RWPE1 (cell line): ENCODE data around the gene GSTT2B.
"Not testable (repeated sequence)": the region's sequence is repeated elsewhere in the genome, so short reads cannot be mapped to it uniquely, and the experiment has no call there.

ENCODE experiments used
- CTCF ChIA-PET: fragments of 350-600 bp; sonication (Branson Sonifier 250); formaldehyde crosslinking; extraction: SDS; loops from one replicate; lab custom pipeline; 2021; lab: Yijun Ruan, JAX
- POLR2A ChIA-PET: fragments of 400-600 bp; formaldehyde crosslinking; extraction: SDS; loops from one replicate; lab custom pipeline; 2020; ENCODE audit warnings: antibody characterized with exemption; ENCODE audit not compliant: low non-redundant PET; lab: Yijun Ruan, JAX
- DNase-seq: peaks from one replicate; pipeline ENCODE4 v3.0.0; 2012; ENCODE audit warnings: low spot score
- H3K27ac ChIP-seq: fragments of 450-650 bp; 2 replicates; pipeline ENCODE4 v1.5.1; 2017
- TF ChIP-seq, protein P1 (sequence below): fragments of 450-650 bp; conservative IDR thresholded peaks from 2 replicates; pipeline ENCODE4 v1.5.1; 2017; ENCODE audit warnings: low read depth, mild to moderate bottlenecking

GSTT2B gene

DNA sequence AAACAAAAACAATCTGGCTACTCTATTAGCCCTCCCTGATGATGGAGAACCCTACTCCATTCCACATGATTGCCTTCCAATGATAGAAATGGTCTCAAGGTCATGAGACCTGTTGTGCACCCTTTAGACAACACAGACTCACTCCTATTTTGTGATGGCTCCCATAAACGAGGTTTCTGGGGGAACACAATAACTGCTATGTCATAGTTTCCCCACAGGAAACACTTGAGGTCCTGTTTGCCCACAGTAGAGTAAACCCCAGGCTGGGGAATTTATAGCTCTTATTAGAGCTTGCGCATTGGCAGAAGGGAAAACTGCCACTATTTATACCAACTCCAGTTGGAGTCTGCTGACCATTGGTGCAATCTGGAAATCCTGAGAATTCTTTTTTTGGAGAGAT lies 38.1 kb downstream of the GSTT2B start:
- TF ChIP-seq, protein P1, sequence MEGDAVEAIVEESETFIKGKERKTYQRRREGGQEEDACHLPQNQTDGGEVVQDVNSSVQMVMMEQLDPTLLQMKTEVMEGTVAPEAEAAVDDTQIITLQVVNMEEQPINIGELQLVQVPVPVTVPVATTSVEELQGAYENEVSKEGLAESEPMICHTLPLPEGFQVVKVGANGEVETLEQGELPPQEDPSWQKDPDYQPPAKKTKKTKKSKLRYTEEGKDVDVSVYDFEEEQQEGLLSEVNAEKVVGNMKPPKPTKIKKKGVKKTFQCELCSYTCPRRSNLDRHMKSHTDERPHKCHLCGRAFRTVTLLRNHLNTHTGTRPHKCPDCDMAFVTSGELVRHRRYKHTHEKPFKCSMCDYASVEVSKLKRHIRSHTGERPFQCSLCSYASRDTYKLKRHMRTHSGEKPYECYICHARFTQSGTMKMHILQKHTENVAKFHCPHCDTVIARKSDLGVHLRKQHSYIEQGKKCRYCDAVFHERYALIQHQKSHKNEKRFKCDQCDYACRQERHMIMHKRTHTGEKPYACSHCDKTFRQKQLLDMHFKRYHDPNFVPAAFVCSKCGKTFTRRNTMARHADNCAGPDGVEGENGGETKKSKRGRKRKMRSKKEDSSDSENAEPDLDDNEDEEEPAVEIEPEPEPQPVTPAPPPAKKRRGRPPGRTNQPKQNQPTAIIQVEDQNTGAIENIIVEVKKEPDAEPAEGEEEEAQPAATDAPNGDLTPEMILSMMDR = no peak
- no peak for DNase-seq
- CTCF ChIA-PET = no interaction called here
- peak overlapping the region; percentile 33; the same call in 1 of the 2 replicates for H3K27ac ChIP-seq
- POLR2A ChIA-PET = no interaction called here

DNA sequence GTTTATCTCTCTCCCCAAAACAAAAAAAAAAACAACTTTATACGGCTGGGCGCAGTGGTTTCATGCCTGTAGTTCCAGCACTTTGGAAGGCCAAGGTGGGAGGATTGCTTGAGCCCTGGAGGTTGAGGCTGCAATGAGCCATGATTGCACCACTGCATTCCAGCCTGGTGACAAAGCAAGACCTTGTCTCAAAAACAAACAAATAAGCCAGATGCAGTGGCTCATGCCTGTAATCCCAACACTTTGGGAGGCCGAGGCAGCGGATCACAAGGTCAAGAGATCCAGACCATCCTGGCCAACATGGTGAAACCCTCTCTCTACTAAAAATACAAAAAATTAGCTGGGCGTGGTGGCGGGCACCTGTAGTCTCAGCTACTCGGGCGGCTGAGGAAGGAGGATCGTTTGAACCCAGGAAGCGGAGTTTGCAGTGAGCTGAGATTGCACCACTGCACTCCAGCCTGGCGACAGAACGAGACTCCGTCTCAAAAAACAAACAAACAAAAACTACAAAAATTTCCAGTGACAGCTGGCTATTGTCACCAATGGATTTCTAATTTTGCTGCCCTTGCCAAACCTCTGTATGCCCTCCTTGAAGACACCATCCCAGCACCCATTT lies 39.3 kb downstream of the GSTT2B start:
- H3K27ac ChIP-seq = peak overlapping the region; percentile 50
- CTCF ChIA-PET, POLR2A ChIA-PET, DNase-seq: not testable (repeated sequence)

DNA sequence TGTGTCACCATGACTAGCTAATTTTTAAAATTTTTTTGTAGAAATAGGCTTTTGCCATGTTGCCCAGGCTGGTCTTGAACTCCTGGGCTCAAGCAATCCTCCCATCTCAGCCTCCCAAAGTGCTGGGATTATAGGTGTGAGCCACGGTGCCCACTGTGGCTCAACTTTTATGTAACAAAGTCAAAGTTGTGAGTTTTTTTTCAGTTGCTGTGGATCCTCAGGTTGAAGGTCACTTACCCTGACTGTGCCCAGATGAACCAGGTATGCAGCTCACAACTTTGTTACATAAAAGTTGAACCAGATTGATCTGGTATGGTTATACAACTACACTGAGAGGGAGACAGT lies 40.8 kb downstream of the GSTT2B start:
- DNase-seq, POLR2A ChIA-PET: not testable (repeated sequence)
- CTCF ChIA-PET = interaction anchor here (0.6 kb wide), 1 partner anchor 122 kb away, joined by 4 read pairs; no protein-coding TSS in a partner anchor

DNA sequence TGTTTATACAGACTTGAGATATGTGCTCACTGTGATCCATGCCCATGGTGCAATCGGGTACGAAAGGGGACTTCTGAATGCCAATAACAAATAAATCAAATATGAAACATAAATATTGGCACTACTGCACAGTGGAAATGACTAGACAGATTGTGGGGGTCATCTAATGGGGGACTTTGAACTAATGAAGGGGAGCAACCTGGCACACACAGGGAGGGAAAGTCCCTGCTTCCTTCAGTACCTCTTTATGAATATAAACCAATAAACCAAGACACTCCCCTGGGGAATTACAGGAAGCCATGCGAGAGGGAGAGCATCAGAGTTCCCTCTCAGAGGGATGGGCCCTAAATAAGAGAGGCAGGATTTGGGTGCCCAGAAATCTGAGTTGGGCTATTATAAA lies 45.7 kb downstream of the GSTT2B start:
- TF ChIP-seq, protein P1 = no peak
- CTCF ChIA-PET = no interaction called here
- no peak overlapping the region for H3K27ac ChIP-seq
- DNase-seq = no peak
- POLR2A ChIA-PET = no interaction called here

More for the DNA sequence above, 40.8 kb downstream of the GSTT2B start:
- H3K27ac ChIP-seq = peak overlapping the region; percentile 9; the same call in 1 of the 2 replicates

DNA sequence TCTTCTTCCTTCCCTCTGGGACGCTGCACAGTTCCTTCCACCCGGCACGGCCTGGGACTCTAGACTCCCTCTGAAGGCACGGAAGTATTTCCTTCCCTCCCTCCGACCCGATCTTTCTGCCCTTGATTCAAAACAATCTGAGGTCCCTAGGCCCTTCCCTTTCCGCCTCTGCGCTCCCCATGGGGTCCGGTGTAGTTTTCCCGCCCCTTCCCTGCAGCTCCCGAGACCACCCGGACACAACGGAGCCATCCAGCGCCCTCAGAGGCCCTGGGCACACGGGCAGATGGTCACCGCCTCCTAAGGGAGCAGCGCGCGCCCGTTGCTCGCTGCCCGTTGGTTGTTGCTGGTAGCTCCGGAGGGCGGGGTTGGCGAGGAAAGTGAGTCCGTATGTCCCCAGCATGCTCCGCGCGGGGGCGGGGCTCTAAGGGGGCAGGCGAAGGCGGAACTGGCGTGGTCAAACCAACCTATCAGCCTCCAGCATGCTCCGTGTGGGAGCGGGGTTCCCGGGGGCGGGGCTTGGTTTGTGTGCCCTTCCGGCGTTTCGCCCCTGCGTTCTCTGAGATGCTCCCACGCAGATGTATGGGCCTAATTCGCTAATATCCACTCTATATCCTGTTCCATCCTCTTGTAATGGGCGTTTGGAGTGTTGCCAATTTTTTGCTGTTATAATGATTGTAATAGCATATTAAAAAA lies 47.2 kb downstream of the GSTT2B start:
- ChIA-PET CTCF (no interaction called here), POLR2A (interaction anchor here (0.9 to 1.6 kb wide), 3 partner anchors 10 to 19 kb away, joined by 3 to 7 read pairs (median 4); partner anchors contain the start of gene MIF)
- peak; percentile 98 for DNase-seq
- peak overlapping the region; percentile 90 for H3K27ac ChIP-seq
- TF ChIP-seq, protein P1 = no peak

DNA sequence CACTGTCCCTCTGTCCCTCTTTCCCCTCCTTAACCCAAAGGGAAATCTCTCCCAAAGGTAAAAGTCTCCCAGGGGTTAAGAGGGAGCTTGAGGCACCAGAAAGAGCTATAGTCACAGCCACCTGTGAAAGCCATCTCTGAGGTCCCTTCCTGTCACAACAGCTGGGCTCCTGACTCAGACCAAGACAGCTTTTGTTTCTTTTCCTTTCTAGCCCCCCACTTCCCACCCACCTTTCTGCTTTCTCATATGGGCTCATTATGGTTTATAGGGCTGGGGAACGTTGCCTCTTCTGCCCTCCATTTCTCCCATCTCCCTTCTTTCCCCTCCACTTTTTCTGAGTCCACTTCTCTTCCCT lies 47.7 kb downstream of the GSTT2B start:
- ChIA-PET CTCF (no interaction called here), POLR2A (interaction anchor here (0.9 to 1.6 kb wide), 3 partner anchors 10 to 19 kb away, joined by 3 to 7 read pairs (median 4); partner anchors contain the start of gene MIF)
- TF ChIP-seq, protein P1 = no peak
- peak overlapping the region; percentile 90 for H3K27ac ChIP-seq
- no peak for DNase-seq

DNA sequence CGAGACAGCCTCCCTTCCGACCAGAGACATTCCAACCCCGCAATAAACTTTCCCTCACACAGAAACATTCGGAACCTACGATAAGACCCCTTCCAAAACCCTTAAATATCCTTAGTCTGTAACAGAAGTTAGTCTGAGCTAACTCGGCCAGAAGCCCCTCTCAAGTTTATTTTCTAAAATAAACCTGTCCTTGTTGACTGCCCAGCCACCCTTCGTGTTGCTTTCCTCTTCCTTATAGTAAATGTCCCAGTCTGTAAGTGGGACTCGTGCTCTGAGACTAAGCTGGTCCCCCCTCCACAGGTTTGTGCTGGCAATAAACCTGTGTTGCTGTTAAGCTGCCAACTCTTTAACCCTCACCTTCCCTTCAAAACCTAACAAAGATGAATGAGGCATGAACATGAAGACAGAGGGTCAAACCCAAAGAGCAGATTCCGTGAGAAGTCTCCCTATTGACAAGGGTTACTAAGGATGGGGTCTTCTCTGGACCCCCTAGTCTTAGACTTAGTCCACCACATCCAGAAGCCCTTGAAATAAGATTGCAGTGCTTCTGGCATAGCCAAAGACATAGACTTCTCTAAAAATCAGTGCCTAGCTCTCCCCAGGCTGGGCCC lies 48.6 kb downstream of the GSTT2B start:
- CTCF ChIA-PET = no interaction called here
- no peak for DNase-seq
- POLR2A ChIA-PET = no interaction called here
- no peak overlapping the region for H3K27ac ChIP-seq
- TF ChIP-seq, protein P1 = no peak
